Fibroblast of mammary gland (primary cell): ENCODE results near the gene GNB1.

ENCODE experiments used
- DNase-seq: peaks from one replicate; pipeline ENCODE4 v3.0.0-alpha.2; 2010; ENCODE audit warnings: low read depth
- H3K4me3 ChIP-seq: 2 replicates; pipeline ENCODE4 v1.5.1; 2011; ENCODE audit warnings: low read depth, mild to moderate bottlenecking, low read length, moderate library complexity; ENCODE audit not compliant: control insufficient read depth
- CTCF ChIP-seq: conservative IDR thresholded peaks from 2 replicates; pipeline ENCODE4 v1.5.1; 2011; ENCODE audit warnings: low read depth, low read length, inconsistent platforms; ENCODE audit not compliant: control insufficient read depth, insufficient read depth

GNB1 gene

GRCh38 chr1:1841575-1841995, 49.3 kb downstream of the GNB1 start:
- DNase-seq, result peak; percentile 56
- no peak overlapping the region for H3K4me3 ChIP-seq
- no peak for TF ChIP-seq CTCF

GRCh38 chr1:1839311-1839965, 51.4 kb downstream of the GNB1 start:
- no peak for TF ChIP-seq CTCF
- DNase-seq, result no peak
- no peak overlapping the region for H3K4me3 ChIP-seq

- H3K4me3 ChIP-seq, result no peak overlapping the region
- no peak for DNase-seq
- TF ChIP-seq CTCF, result no peak
Observed at GRCh38 chr1:1836119-1836518, 54.8 kb downstream of the GNB1 start.

- DNase-seq, result no peak
- no peak overlapping the region for H3K4me3 ChIP-seq
Observed at GRCh38 chr1:1835546-1835945, 55.3 kb downstream of the GNB1 start.

GRCh38 chr1:1833916-1834325, 57.0 kb downstream of the GNB1 start:
- no peak overlapping the region for H3K4me3 ChIP-seq
- TF ChIP-seq CTCF, result no peak
- DNase-seq, result peak; percentile 69

More at GRCh38 chr1:1835546-1835945, 55.3 kb downstream of the GNB1 start:
- no peak for TF ChIP-seq CTCF

- no peak for TF ChIP-seq CTCF
- no peak for DNase-seq
Observed at GRCh38 chr1:1833456-1833855, 57.4 kb downstream of the GNB1 start.

GRCh38 chr1:1832820-1833219, 58.1 kb downstream of the GNB1 start:
- peak; percentile 60 for DNase-seq
- TF ChIP-seq CTCF, result no peak
- H3K4me3 ChIP-seq, result no peak overlapping the region

More at GRCh38 chr1:1833456-1833855, 57.4 kb downstream of the GNB1 start:
- no peak overlapping the region for H3K4me3 ChIP-seq
